ENCODE results near the gene TTC21B. TPM values are rescaled to one million over a fixed set of nuclear protein-coding genes. Genes with fewer than 3 reads are reported as not detected.

Gene TTC21B
- total RNA-seq, 3 donors from 2014 or later: 28.6 to 54.3 (median 49.8) TPM

DNA sequence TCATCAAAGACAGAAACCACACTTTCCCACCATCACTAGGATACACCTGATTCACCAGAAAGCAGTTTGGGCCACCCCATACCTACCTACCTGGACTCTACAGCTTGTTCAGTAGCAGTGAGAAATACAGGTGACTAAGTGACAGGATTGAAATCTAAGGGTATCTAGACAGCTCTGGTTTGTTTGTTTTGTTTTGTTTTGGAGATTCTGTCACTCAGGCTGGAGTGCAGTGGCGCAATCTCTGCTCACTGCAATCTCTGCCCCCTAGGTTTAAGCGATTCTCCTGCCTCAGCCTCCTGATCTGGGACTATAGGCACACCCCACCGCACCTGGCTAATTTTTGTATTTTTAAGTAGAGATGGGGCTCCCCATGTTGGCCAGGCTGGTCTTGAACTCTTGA lies 3.1 kb downstream of the TTC21B start:
- TF ChIP-seq, protein P1, sequence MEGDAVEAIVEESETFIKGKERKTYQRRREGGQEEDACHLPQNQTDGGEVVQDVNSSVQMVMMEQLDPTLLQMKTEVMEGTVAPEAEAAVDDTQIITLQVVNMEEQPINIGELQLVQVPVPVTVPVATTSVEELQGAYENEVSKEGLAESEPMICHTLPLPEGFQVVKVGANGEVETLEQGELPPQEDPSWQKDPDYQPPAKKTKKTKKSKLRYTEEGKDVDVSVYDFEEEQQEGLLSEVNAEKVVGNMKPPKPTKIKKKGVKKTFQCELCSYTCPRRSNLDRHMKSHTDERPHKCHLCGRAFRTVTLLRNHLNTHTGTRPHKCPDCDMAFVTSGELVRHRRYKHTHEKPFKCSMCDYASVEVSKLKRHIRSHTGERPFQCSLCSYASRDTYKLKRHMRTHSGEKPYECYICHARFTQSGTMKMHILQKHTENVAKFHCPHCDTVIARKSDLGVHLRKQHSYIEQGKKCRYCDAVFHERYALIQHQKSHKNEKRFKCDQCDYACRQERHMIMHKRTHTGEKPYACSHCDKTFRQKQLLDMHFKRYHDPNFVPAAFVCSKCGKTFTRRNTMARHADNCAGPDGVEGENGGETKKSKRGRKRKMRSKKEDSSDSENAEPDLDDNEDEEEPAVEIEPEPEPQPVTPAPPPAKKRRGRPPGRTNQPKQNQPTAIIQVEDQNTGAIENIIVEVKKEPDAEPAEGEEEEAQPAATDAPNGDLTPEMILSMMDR (IDR thresholded peaks at IDR 0.05): no peak
- no peak for TF ChIP-seq POLR2AphosphoS5 (IDR thresholded peaks at IDR 0.05)
- TF ChIP-seq POLR2A (IDR thresholded peaks at IDR 0.05): no peak
- Histone ChIP-seq H3K27me3 (no peaks in the 10 kb centered on the region), H3K36me3 (no peaks in the 10 kb centered on the region), H3K4me3 (no peak overlapping the region), H3K27ac (no peak overlapping the region), H3K4me1 (peaks cover 0 to 5% of the 10 kb centered on the region in 2 donors), H3K9me3 (no peaks in the 10 kb centered on the region)
- intact Hi-C loops (cut with DNase I; ENCODE audit: low total_unique reads): no loop called here
- DNase-seq (ENCODE audit: low spot score in 2 of 2): no peak

DNA sequence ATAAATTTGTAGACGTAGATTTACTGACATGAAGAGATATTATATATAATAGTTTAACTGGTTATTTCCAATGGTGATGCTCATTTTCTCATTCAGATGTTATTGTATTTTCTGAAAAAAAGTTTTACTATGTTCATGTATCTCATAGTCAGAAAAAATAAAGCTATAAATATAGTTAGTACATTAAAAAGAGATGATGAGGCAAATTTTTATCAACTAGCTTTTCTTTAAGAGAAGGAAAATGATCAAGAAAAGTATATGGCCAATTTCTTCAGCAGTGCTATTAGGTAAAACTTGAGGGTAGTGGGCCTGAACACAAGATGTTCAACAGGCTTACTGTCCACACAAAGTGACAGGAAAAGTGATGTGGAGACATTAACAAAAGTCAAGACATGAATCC lies 11.7 kb downstream of the TTC21B start:
- no peak overlapping the region for H3K27ac ChIP-seq
- DNase-seq (ENCODE audit: low spot score in 2 of 2): no peak
- TF ChIP-seq POLR2A (IDR thresholded peaks at IDR 0.05) (no peak), POLR2AphosphoS5 (IDR thresholded peaks at IDR 0.05) (no peak)
- TF ChIP-seq, protein P1 (IDR thresholded peaks at IDR 0.05): no peak
- H3K9me3 ChIP-seq: no peaks in the 10 kb centered on the region
- H3K4me1 ChIP-seq: no peaks in the 10 kb centered on the region
- no peak overlapping the region for H3K4me3 ChIP-seq
- no peaks in the 10 kb centered on the region for H3K27me3 ChIP-seq
- peaks cover 8% of the 10 kb centered on the region for H3K36me3 ChIP-seq
- intact Hi-C loops (cut with DNase I; ENCODE audit: low total_unique reads): loop anchor here (5.0 kb wide), 1 partner anchor 440 kb away; no protein-coding TSS in a partner anchor

DNA sequence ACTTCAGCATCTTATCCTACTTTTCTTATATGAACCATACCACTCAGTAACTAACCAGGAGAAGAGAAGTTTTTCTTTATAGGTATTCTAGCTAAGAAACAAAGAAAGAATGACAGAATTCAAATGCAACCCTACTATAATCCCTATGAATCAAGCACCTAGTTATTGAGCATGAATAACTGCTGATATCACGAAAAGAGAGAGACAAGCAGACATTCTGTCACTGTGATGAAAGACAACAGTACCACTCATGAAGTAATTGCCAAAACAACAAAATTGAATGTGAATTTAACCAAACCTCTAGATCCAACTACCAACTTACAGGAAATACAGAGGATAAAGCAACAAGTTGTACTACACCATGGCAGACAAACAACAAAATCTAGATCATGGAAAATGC lies 15.3 kb downstream of the TTC21B start:
- Histone ChIP-seq H3K36me3 (peaks cover 11% of the 10 kb centered on the region), H3K27ac (no peak overlapping the region), H3K27me3 (no peaks in the 10 kb centered on the region), H3K4me1 (no peaks in the 10 kb centered on the region), H3K9me3 (no peaks in the 10 kb centered on the region), H3K4me3 (no peak overlapping the region)
- TF ChIP-seq POLR2A (IDR thresholded peaks at IDR 0.05) (no peak), POLR2AphosphoS5 (IDR thresholded peaks at IDR 0.05) (no peak)
- TF ChIP-seq, protein P1 (IDR thresholded peaks at IDR 0.05): no peak
- DNase-seq (ENCODE audit: low spot score in 2 of 2): no peak
- intact Hi-C loops (cut with DNase I; ENCODE audit: low total_unique reads): no loop called here

DNA sequence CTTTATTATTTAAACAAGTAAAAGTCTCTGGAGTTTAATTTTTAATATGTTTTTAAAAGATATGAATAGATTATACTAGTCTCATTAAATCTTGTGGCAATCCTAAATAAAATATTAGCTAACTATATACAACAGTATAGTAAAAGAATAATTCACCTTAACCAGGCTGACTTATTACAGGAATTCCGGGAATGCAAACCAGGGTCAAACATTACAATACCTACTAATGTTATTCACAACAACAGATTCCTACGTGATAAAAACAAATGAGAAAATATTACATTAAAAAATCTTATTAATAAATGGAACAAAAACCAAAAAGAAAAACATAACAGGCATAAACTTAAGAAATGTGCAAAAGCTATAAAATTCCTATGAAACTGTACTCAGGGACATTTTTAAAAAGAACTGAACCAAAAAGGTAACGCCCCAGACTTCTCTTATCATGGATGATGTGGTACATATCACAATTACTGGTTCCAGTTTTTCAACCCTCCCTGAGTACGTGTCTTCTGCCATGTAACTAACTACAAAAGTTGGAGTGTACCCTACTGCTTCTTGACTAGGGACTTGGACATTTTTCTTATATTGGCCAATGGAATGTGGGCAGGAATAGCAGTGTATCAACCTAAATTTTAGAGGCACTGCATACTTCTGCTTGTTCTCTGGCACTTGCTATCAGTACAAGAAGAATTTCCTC lies 20.2 kb downstream of the TTC21B start:
- intact Hi-C loops (cut with DNase I; ENCODE audit: low total_unique reads): no loop called here
- DNase-seq (ENCODE audit: low spot score in 2 of 2): no peak
- no peaks in the 10 kb centered on the region for H3K9me3 ChIP-seq
- TF ChIP-seq, protein P1 (IDR thresholded peaks at IDR 0.05): no peak
- TF ChIP-seq POLR2AphosphoS5 (IDR thresholded peaks at IDR 0.05) (no peak), POLR2A (IDR thresholded peaks at IDR 0.05) (no peak)
- H3K4me1 ChIP-seq: no peaks in the 10 kb centered on the region
- no peaks in the 10 kb centered on the region for H3K27me3 ChIP-seq
- H3K36me3 ChIP-seq: peaks cover 4% of the 10 kb centered on the region
- no peak overlapping the region for H3K27ac ChIP-seq
- no peak overlapping the region for H3K4me3 ChIP-seq

DNA sequence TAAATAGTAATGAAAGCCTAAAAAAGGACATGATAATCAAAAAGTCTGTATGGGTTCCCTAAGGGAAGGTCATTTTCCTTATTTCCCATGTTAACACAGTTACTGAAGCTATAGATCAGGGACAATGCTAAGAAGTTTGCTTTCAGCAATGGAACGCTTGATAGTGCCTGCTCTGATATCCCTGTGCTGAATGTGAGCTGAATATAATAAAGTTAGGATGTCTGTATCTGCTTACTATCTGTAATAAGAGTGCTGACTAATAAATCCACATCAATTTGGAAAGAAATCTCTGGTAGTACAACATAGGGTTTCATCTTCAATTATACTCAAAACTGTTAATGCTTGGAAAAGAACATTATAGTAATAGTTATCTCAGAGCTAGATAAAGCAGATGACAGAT lies 25.8 kb downstream of the TTC21B start:
- no peaks in the 10 kb centered on the region for H3K36me3 ChIP-seq

More for the DNA sequence above, 25.8 kb downstream of the TTC21B start:
- Histone ChIP-seq H3K27ac (no peak overlapping the region), H3K4me1 (no peaks in the 10 kb centered on the region), H3K27me3 (no peaks in the 10 kb centered on the region), H3K4me3 (no peak overlapping the region), H3K9me3 (no peaks in the 10 kb centered on the region)
- TF ChIP-seq, protein P1 (IDR thresholded peaks at IDR 0.05): no peak
- TF ChIP-seq POLR2A (IDR thresholded peaks at IDR 0.05) (no peak), POLR2AphosphoS5 (IDR thresholded peaks at IDR 0.05) (no peak)
- no peak for DNase-seq (ENCODE audit: low spot score in 2 of 2)
- intact Hi-C loops (cut with DNase I; ENCODE audit: low total_unique reads): no loop called here
